ENCODE measurements around the gene EXOC4. TPM values are rescaled to one million over a fixed set of nuclear protein-coding genes. Genes with fewer than 3 reads are reported as not detected.
A peak's percentile ranks its signal among the peaks of the same experiment; 100 is the strongest.

The EXOC4 gene
- total RNA-seq, 2 experiments from 2014 or later, result 51.9 to 90.1 TPM

GRCh38 chr7:134016223-134016941 is 763.5 kb downstream of the EXOC4 start:
- no peaks in the 10 kb centered on the region for H3K9me3 Mint-ChIP-seq (ENCODE audit: low read depth)
- H3K27me3 Mint-ChIP-seq, result no peaks in the 10 kb centered on the region
- intact Hi-C loops (cut with DNase I, micrococcal nuclease), result no loop called here
- H3K27ac Mint-ChIP-seq, result no peak overlapping the region
- H3K4me1 Mint-ChIP-seq, result no peaks in the 10 kb centered on the region
- ChIA-PET CTCF (no interaction called here), POLR2A (interaction anchor here (0.6 kb wide), 1 partner anchor 15 kb away, joined by 3 read pairs; no protein-coding TSS in a partner anchor)
- peaks cover under 1% of the 10 kb centered on the region for H3K36me3 Mint-ChIP-seq (ENCODE audit: low read depth)
- no peak overlapping the region for H3K4me3 Mint-ChIP-seq
- ATAC-seq, result no peak
- DNase-seq, result no peak

- CTCF ChIA-PET, result interaction anchor here (1.1 kb wide), 1 partner anchor 21 kb away, joined by 3 read pairs; no protein-coding TSS in a partner anchor
Observed at GRCh38 chr7:134016942-134017303, 764.0 kb downstream of the EXOC4 start.

GRCh38 chr7:134018306-134018705 is 765.4 kb downstream of the EXOC4 start:
- H3K36me3 Mint-ChIP-seq (ENCODE audit: low read depth), result peaks cover 3% of the 10 kb centered on the region

More at GRCh38 chr7:134016942-134017303, 764.0 kb downstream of the EXOC4 start:
- POLR2A ChIA-PET, result no interaction called here
- intact Hi-C loops (cut with DNase I, micrococcal nuclease), result no loop called here
- Mint-ChIP-seq H3K4me3 (no peak overlapping the region), H3K36me3 (ENCODE audit: low read depth) (peaks cover under 1% of the 10 kb centered on the region), H3K9me3 (ENCODE audit: low read depth) (no peaks in the 10 kb centered on the region), H3K27me3 (no peaks in the 10 kb centered on the region), H3K27ac (no peak overlapping the region), H3K4me1 (no peaks in the 10 kb centered on the region)
- ATAC-seq (no peak), DNase-seq (no peak)

GRCh38 chr7:134019251-134019650 is 766.4 kb downstream of the EXOC4 start:
- Mint-ChIP-seq H3K4me3 (no peak overlapping the region), H3K9me3 (ENCODE audit: low read depth) (no peaks in the 10 kb centered on the region), H3K36me3 (ENCODE audit: low read depth) (peaks cover 3% of the 10 kb centered on the region), H3K27me3 (no peaks in the 10 kb centered on the region), H3K27ac (no peak overlapping the region), H3K4me1 (no peaks in the 10 kb centered on the region)
- CTCF ChIA-PET, result no interaction called here
- ATAC-seq (no peak), DNase-seq (no peak)
- POLR2A ChIA-PET, result interaction anchor here (0.6 kb wide), 1 partner anchor 8 kb away, joined by 3 read pairs; no protein-coding TSS in a partner anchor
- intact Hi-C loops (cut with DNase I, micrococcal nuclease), result no loop called here

More at GRCh38 chr7:134018306-134018705, 765.4 kb downstream of the EXOC4 start:
- H3K4me3 Mint-ChIP-seq, result no peak overlapping the region
- intact Hi-C loops (cut with DNase I, micrococcal nuclease), result no loop called here
- no peaks in the 10 kb centered on the region for H3K4me1 Mint-ChIP-seq
- H3K9me3 Mint-ChIP-seq (ENCODE audit: low read depth), result no peaks in the 10 kb centered on the region
- POLR2A ChIA-PET, result no interaction called here
- no peaks in the 10 kb centered on the region for H3K27me3 Mint-ChIP-seq
- no peak overlapping the region for H3K27ac Mint-ChIP-seq
- CTCF ChIA-PET, result no interaction called here
- ATAC-seq (no peak), DNase-seq (no peak)

GRCh38 chr7:134021836-134022235 is 769.0 kb downstream of the EXOC4 start:
- intact Hi-C loops (cut with DNase I, micrococcal nuclease), result no loop called here
- Mint-ChIP-seq H3K36me3 (ENCODE audit: low read depth) (peaks cover 3% of the 10 kb centered on the region), H3K4me1 (no peaks in the 10 kb centered on the region), H3K27ac (no peak overlapping the region), H3K9me3 (ENCODE audit: low read depth) (no peaks in the 10 kb centered on the region), H3K27me3 (no peaks in the 10 kb centered on the region), H3K4me3 (no peak overlapping the region)
- ChIA-PET CTCF (no interaction called here), POLR2A (no interaction called here)
- ATAC-seq (no peak), DNase-seq (no peak)

GRCh38 chr7:134022286-134022911 is 769.5 kb downstream of the EXOC4 start:
- no peak overlapping the region for H3K4me3 Mint-ChIP-seq
- no peaks in the 10 kb centered on the region for H3K9me3 Mint-ChIP-seq (ENCODE audit: low read depth)
- H3K27ac Mint-ChIP-seq, result no peak overlapping the region
- peaks cover 3% of the 10 kb centered on the region for H3K36me3 Mint-ChIP-seq (ENCODE audit: low read depth)
- intact Hi-C loops (cut with DNase I, micrococcal nuclease), result no loop called here
- H3K4me1 Mint-ChIP-seq, result no peaks in the 10 kb centered on the region
- DNase-seq (no peak), ATAC-seq (no peak)
- no peaks in the 10 kb centered on the region for H3K27me3 Mint-ChIP-seq
- CTCF ChIA-PET, result interaction anchor here (1.0 kb wide), 1 partner anchor 31 kb away, joined by 3 read pairs; no protein-coding TSS in a partner anchor
- POLR2A ChIA-PET, result no interaction called here

GRCh38 chr7:134024739-134025138 is 771.9 kb downstream of the EXOC4 start:
- no peaks in the 10 kb centered on the region for H3K4me1 Mint-ChIP-seq
- POLR2A ChIA-PET, result interaction anchor here (1.1 kb wide), 1 partner anchor 12 kb away, joined by 4 read pairs; no protein-coding TSS in a partner anchor
- H3K27me3 Mint-ChIP-seq, result no peaks in the 10 kb centered on the region
- no peak overlapping the region for H3K4me3 Mint-ChIP-seq
- no peak for DNase-seq
- H3K27ac Mint-ChIP-seq, result no peak overlapping the region
- no peaks in the 10 kb centered on the region for H3K9me3 Mint-ChIP-seq (ENCODE audit: low read depth)
- intact Hi-C loops (cut with DNase I, micrococcal nuclease), result no loop called here
- H3K36me3 Mint-ChIP-seq (ENCODE audit: low read depth), result peaks cover 6% of the 10 kb centered on the region
- ATAC-seq, result no peak
- CTCF ChIA-PET, result interaction anchor here (0.7 to 1.3 kb wide), 3 partner anchors 10 to 962 kb away, joined by 3 to 5 read pairs (median 3); partner anchors contain the start of gene AGBL3

- intact Hi-C loops (cut with DNase I, micrococcal nuclease), result no loop called here
- Mint-ChIP-seq H3K27me3 (no peaks in the 10 kb centered on the region), H3K4me1 (peaks cover 3% of the 10 kb centered on the region), H3K4me3 (no peak overlapping the region), H3K27ac (no peak overlapping the region), H3K36me3 (ENCODE audit: low read depth) (peaks cover 2% of the 10 kb centered on the region), H3K9me3 (ENCODE audit: low read depth) (no peaks in the 10 kb centered on the region)
- CTCF ChIA-PET, result no interaction called here
- ATAC-seq (no peak), DNase-seq (no peak)
- POLR2A ChIA-PET, result no interaction called here
Observed at GRCh38 chr7:134028853-134029252, 776.0 kb downstream of the EXOC4 start.

GRCh38 chr7:134029743-134030142 is 776.9 kb downstream of the EXOC4 start:
- ChIA-PET CTCF (no interaction called here), POLR2A (no interaction called here)
- peaks cover 3% of the 10 kb centered on the region for H3K4me1 Mint-ChIP-seq
- H3K27ac Mint-ChIP-seq, result no peak overlapping the region
- no peak overlapping the region for H3K4me3 Mint-ChIP-seq
- intact Hi-C loops (cut with DNase I, micrococcal nuclease), result no loop called here
- H3K9me3 Mint-ChIP-seq (ENCODE audit: low read depth), result no peaks in the 10 kb centered on the region
- peaks cover 3% of the 10 kb centered on the region for H3K36me3 Mint-ChIP-seq (ENCODE audit: low read depth)
- ATAC-seq (no peak), DNase-seq (no peak)
- no peaks in the 10 kb centered on the region for H3K27me3 Mint-ChIP-seq

GRCh38 chr7:134030460-134030865 is 777.6 kb downstream of the EXOC4 start:
- H3K27ac Mint-ChIP-seq, result no peak overlapping the region
- POLR2A ChIA-PET, result no interaction called here
- peaks cover 3% of the 10 kb centered on the region for H3K4me1 Mint-ChIP-seq
- DNase-seq (no peak), ATAC-seq (no peak)
- H3K4me3 Mint-ChIP-seq, result no peak overlapping the region
- H3K36me3 Mint-ChIP-seq (ENCODE audit: low read depth), result peaks cover 4% of the 10 kb centered on the region
- intact Hi-C loops (cut with DNase I, micrococcal nuclease), result no loop called here
- CTCF ChIA-PET, result interaction anchor here (0.7 kb wide), 1 partner anchor 577 kb away, joined by 3 read pairs; no protein-coding TSS in a partner anchor
- H3K27me3 Mint-ChIP-seq, result no peaks in the 10 kb centered on the region
- no peaks in the 10 kb centered on the region for H3K9me3 Mint-ChIP-seq (ENCODE audit: low read depth)

- ChIA-PET POLR2A (no interaction called here), CTCF (interaction anchor here (0.7 kb wide), 1 partner anchor 1603 kb away, joined by 3 read pairs; no protein-coding TSS in a partner anchor)
- Mint-ChIP-seq H3K9me3 (ENCODE audit: low read depth) (no peaks in the 10 kb centered on the region), H3K4me1 (peaks cover 3% of the 10 kb centered on the region), H3K4me3 (no peak overlapping the region), H3K36me3 (ENCODE audit: low read depth) (peaks cover 4% of the 10 kb centered on the region), H3K27me3 (no peaks in the 10 kb centered on the region), H3K27ac (no peak overlapping the region)
- peak; percentile 39 for ATAC-seq
- intact Hi-C loops (cut with DNase I, micrococcal nuclease), result no loop called here
- DNase-seq, result peak; percentile 8
Observed at GRCh38 chr7:134031835-134032617, 779.1 kb downstream of the EXOC4 start.

Measured in activated CD4-positive, alpha-beta T cell treated with anti-CD3 and anti-CD28 coated beads for 36 hours (primary cell).